ENCODE data around the gene CDYL2. TPM values are rescaled to one million over a fixed set of nuclear protein-coding genes. Genes with fewer than 3 reads are reported as not detected.

CDYL2 gene
- total RNA-seq, 4 donors from 2014 or later, result 0.83 to 6.5 (median 3.6) TPM

DNA sequence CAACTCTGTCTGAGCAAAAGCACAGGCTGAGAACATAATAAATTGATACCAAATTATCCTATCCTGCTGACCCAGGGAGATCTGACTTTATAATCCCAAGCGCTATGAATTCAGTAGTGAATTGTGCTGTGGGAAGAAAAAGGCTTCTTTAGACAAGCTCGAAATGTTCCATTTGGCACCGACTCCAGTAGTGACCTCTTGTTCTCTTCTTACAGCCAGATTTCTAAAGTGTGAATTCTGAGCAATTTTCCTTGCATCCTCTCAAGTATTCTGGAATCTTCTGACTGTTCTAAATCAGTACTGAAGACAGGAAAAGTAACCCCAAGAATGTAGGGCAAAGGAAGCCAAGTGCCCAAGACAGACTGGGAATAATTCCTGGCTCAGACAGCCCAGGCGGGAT is 58.2 kb downstream of the CDYL2 start:
- intact Hi-C loops (cut with DNase I), result no loop called here
- Histone ChIP-seq H3K36me3 (no peaks in the 10 kb centered on the region), H3K27ac (replicated peaks in 1 of 4) (no peak overlapping the region), H3K4me3 (no peak overlapping the region), H3K27me3 (no peaks in the 10 kb centered on the region), H3K4me1 (peaks cover 0 to 2% (median under 1%) of the 10 kb centered on the region in 4 donors), H3K9me3 (no peaks in the 10 kb centered on the region)
- WGBS, result 48% methylated on average over 4 of the region's 4 CpGs
- DNase-seq (ENCODE audit: extremely low spot score), result no peak
- no peak for TF ChIP-seq POLR2AphosphoS5 (IDR thresholded peaks at IDR 0.05)
- no peak for TF ChIP-seq EP300 (IDR thresholded peaks at IDR 0.05)
- TF ChIP-seq CTCF (IDR thresholded peaks at IDR 0.05), result no peak
- no peak for TF ChIP-seq POLR2A (IDR thresholded peaks at IDR 0.05; ENCODE audit: low read depth)

- H3K27me3 ChIP-seq, result no peaks in the 10 kb centered on the region
- no peaks in the 10 kb centered on the region for H3K36me3 ChIP-seq
- no peaks in the 10 kb centered on the region for H3K4me1 ChIP-seq
- WGBS, result 62% methylated on average over 4 of the region's 4 CpGs
- no peak overlapping the region for H3K4me3 ChIP-seq
- no peak overlapping the region for H3K27ac ChIP-seq (replicated peaks in 1 of 4)
- H3K9me3 ChIP-seq, result peaks cover 0 to 8% (median 3%) of the 10 kb centered on the region in 4 donors
- TF ChIP-seq EP300 (IDR thresholded peaks at IDR 0.05) (no peak), POLR2A (IDR thresholded peaks at IDR 0.05; ENCODE audit: low read depth) (no peak), POLR2AphosphoS5 (IDR thresholded peaks at IDR 0.05) (no peak), CTCF (IDR thresholded peaks at IDR 0.05) (no peak)
- no peak for DNase-seq (ENCODE audit: extremely low spot score)
- intact Hi-C loops (cut with DNase I), result no loop called here
Observed at GRCh38 chr16:80744856-80745255, 59.5 kb downstream of the CDYL2 start.

- Histone ChIP-seq H3K27ac (replicated peaks in 1 of 4) (no peak overlapping the region), H3K4me1 (no peaks in the 10 kb centered on the region), H3K4me3 (no peak overlapping the region), H3K36me3 (no peaks in the 10 kb centered on the region), H3K9me3 (peaks cover 0 to 11% (median 6%) of the 10 kb centered on the region in 4 donors), H3K27me3 (no peaks in the 10 kb centered on the region)
- no peak for DNase-seq (ENCODE audit: extremely low spot score)
- no peak for TF ChIP-seq POLR2A (IDR thresholded peaks at IDR 0.05; ENCODE audit: low read depth)
- intact Hi-C loops (cut with DNase I), result no loop called here
- 100% methylated on average over 1 of the region's 1 CpG for WGBS
Observed at GRCh38 chr16:80743772-80744171, 60.6 kb downstream of the CDYL2 start.

DNA sequence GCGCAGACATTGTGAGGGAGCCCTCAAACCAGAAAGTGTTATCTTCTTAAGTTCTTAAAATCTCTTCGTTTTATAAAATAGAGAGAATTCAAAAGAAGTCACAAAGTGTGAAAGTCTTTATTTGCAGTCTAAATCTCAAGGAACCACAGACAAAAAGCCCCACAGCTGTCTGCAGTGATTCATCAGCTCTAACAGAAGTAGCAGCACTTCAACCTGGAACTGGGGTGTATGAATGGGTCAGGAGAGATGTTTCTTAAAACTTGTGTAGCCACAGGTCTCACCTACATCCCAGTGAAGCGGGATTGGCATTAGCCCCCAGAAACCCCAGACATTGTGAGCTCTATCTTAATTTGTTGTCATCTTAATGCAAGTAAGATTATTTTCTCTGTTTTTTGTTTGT is 61.1 kb downstream of the CDYL2 start:
- Histone ChIP-seq H3K27me3 (no peaks in the 10 kb centered on the region), H3K4me1 (no peaks in the 10 kb centered on the region), H3K9me3 (peaks cover 0 to 11% (median 6%) of the 10 kb centered on the region in 4 donors), H3K4me3 (no peak overlapping the region), H3K27ac (replicated peaks in 1 of 4) (no peak overlapping the region), H3K36me3 (no peaks in the 10 kb centered on the region)
- DNase-seq (ENCODE audit: extremely low spot score), result no peak
- WGBS, result 93% methylated on average over 3 of the region's 3 CpGs
- intact Hi-C loops (cut with DNase I), result no loop called here
- TF ChIP-seq POLR2A (IDR thresholded peaks at IDR 0.05; ENCODE audit: low read depth) (no peak), POLR2AphosphoS5 (IDR thresholded peaks at IDR 0.05) (no peak), CTCF (IDR thresholded peaks at IDR 0.05) (no peak), EP300 (IDR thresholded peaks at IDR 0.05) (no peak)

- no peak overlapping the region for H3K4me3 ChIP-seq
Observed at GRCh38 chr16:80742331-80742730, 62.1 kb downstream of the CDYL2 start.

More at GRCh38 chr16:80742331-80742730, 62.1 kb downstream of the CDYL2 start:
- Histone ChIP-seq H3K27me3 (no peaks in the 10 kb centered on the region), H3K4me1 (no peaks in the 10 kb centered on the region), H3K9me3 (peaks cover 0 to 11% (median 6%) of the 10 kb centered on the region in 4 donors), H3K36me3 (no peaks in the 10 kb centered on the region), H3K27ac (replicated peaks in 1 of 4) (no peak overlapping the region)
- 78% methylated on average over 2 of the region's 2 CpGs for WGBS
- no peak for TF ChIP-seq EP300 (IDR thresholded peaks at IDR 0.05)
- TF ChIP-seq POLR2A (IDR thresholded peaks at IDR 0.05; ENCODE audit: low read depth), result no peak
- no peak for TF ChIP-seq CTCF (IDR thresholded peaks at IDR 0.05)
- TF ChIP-seq POLR2AphosphoS5 (IDR thresholded peaks at IDR 0.05), result no peak
- intact Hi-C loops (cut with DNase I), result no loop called here
- no peak for DNase-seq (ENCODE audit: extremely low spot score)
